Ovary (tissue), 3 donors: ENCODE results near the gene TPRA1.

Source experiments
- POLR2A ChIP-seq: fragments of 450-650 bp; IDR thresholded peaks from one replicate; pipeline ENCODE4 v1.6.1; 2017; ENCODE audit warnings: antibody characterized with exemption, mild to moderate bottlenecking, moderate library complexity
- TF ChIP-seq, protein P1 (sequence below), 3 donors: fragments of 450-650 bp in 2 of 3; fragments of 200-600 bp in 1 of 3; IDR thresholded peaks; one replicate each; pipeline versions ENCODE4 v1.5.1 to v1.8.0; 2016 to 2022; ENCODE audit warnings: antibody characterized with exemption in 3 of 3, mild to moderate bottlenecking in 1 of 3
- donor health status: DM: no; HTN: no; CAD: no.

DNA sequence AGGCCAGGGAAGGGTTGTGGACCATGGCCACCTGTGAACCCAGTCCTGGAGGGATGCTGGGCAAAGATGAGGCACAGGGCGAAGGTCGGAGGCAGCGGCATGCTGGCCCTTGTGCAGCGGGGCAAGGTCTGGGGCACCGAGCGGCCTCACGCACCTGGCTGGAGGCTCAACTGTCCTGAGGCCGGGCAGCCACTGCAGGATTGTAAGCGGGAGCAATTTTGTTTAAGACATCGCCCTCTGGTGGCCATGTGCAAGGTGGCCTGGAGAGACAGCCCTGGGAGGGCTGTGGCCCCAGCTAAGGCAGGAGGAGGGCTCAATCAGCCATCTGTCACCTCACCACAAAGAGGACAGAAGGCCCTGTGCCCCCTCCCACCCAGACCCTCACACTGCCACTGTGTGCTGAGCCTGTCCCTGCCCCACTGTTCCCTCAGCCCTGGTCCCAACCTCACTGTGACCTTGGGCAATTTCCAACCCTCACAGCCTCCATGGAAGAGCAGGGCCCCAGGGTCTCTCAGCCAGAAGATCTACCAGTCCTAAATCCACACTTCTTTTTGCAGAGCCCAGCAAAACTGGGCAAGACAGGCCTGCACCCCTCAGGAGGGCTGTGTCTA, 46.2 kb downstream of the TPRA1 start:
- TF ChIP-seq, protein P1, sequence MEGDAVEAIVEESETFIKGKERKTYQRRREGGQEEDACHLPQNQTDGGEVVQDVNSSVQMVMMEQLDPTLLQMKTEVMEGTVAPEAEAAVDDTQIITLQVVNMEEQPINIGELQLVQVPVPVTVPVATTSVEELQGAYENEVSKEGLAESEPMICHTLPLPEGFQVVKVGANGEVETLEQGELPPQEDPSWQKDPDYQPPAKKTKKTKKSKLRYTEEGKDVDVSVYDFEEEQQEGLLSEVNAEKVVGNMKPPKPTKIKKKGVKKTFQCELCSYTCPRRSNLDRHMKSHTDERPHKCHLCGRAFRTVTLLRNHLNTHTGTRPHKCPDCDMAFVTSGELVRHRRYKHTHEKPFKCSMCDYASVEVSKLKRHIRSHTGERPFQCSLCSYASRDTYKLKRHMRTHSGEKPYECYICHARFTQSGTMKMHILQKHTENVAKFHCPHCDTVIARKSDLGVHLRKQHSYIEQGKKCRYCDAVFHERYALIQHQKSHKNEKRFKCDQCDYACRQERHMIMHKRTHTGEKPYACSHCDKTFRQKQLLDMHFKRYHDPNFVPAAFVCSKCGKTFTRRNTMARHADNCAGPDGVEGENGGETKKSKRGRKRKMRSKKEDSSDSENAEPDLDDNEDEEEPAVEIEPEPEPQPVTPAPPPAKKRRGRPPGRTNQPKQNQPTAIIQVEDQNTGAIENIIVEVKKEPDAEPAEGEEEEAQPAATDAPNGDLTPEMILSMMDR (IDR thresholded peaks at IDR 0.05) = peak in 1 of 3 donors; percentile 47
- TF ChIP-seq POLR2A = no peak
